Liver (tissue), 3 donors: ENCODE results near the gene CNGA3.

Source experiments
- CTCF ChIP-seq: fragments of 150-350 bp; IDR thresholded peaks from 2 replicates; pipeline ENCODE4 v1.5.1; 2017; ENCODE audit warnings: improper control_type of control experiment, low read depth, low read length; ENCODE audit not compliant: missing input control
- FOXA1 ChIP-seq: IDR thresholded peaks from 2 replicates; pipeline ENCODE4 v1.6.1; 2016; ENCODE audit warnings: antibody characterized with exemption
- HNF4A ChIP-seq, 2 donors: conservative IDR thresholded peaks; 2 replicates each; pipeline ENCODE4 v1.6.1; 2016; ENCODE audit warnings: antibody characterized with exemption in 2 of 2, mild to moderate bottlenecking in 2 of 2
- JUND ChIP-seq, 2 donors: IDR thresholded peaks; 2 replicates each; pipeline ENCODE4 v1.6.1; 2016; ENCODE audit warnings: antibody characterized with exemption in 2 of 2
- MAX ChIP-seq: IDR thresholded peaks from 2 replicates; pipeline ENCODE4 v1.6.1; 2016; ENCODE audit warnings: antibody characterized with exemption
- RAD21 ChIP-seq, 2 donors: IDR thresholded peaks; 2 replicates each; pipeline ENCODE4 v1.6.1; 2016; ENCODE audit warnings: antibody characterized with exemption in 2 of 2, mild to moderate bottlenecking in 2 of 2
- REST ChIP-seq: IDR thresholded peaks from 2 replicates; pipeline ENCODE4 v1.6.1; 2016; ENCODE audit warnings: antibody characterized with exemption, mild to moderate bottlenecking
- RXRA ChIP-seq, 2 donors: IDR thresholded peaks; 2 replicates each; pipeline ENCODE4 v1.6.1; 2017 to 2018; ENCODE audit warnings: antibody characterized with exemption in 2 of 2, mild to moderate bottlenecking in 1 of 2
- SP1 ChIP-seq: IDR thresholded peaks from 2 replicates; pipeline ENCODE4 v1.6.1; 2018; ENCODE audit warnings: antibody characterized with exemption, mild to moderate bottlenecking
- TAF1 ChIP-seq: conservative IDR thresholded peaks from 2 replicates; pipeline ENCODE4 v1.6.1; 2016; ENCODE audit warnings: antibody characterized with exemption, mild to moderate bottlenecking
- YY1 ChIP-seq: IDR thresholded peaks from 2 replicates; pipeline ENCODE4 v1.6.1; 2016; ENCODE audit warnings: antibody characterized with exemption, mild to moderate bottlenecking
- ZBTB33 ChIP-seq: IDR thresholded peaks from 2 replicates; pipeline ENCODE4 v1.6.1; 2016; ENCODE audit warnings: antibody characterized with exemption
- donor health status: healthy.
- donor health status: healthy.

- TF ChIP-seq JUND (IDR thresholded peaks at IDR 0.05) (no peak), SP1 (no peak), ZBTB33 (no peak), CTCF (no peak), REST (no peak), FOXA1 (no peak), RAD21 (IDR thresholded peaks at IDR 0.05) (no peak), HNF4A (conservative IDR thresholded peaks at IDR 0.05) (no peak), MAX (no peak), YY1 (no peak), TAF1 (no peak), RXRA (IDR thresholded peaks at IDR 0.05) (no peak)
Measured at GRCh38 chr2:98444436-98445176, 98.3 kb downstream of the CNGA3 start, which contains the start of gene INPP4A.
